KG1 (cell line): Measurements from ENCODE around the gene OTOP2.
"Not testable (repeated sequence)": the region's sequence is repeated elsewhere in the genome, so short reads cannot be mapped to it uniquely, and the experiment has no call there.

ENCODE experiments used
- DNase-seq: peaks from one replicate; lab custom pipeline; 2025; lab: John Stamatoyannopoulos, UW

Gene OTOP2

DNA sequence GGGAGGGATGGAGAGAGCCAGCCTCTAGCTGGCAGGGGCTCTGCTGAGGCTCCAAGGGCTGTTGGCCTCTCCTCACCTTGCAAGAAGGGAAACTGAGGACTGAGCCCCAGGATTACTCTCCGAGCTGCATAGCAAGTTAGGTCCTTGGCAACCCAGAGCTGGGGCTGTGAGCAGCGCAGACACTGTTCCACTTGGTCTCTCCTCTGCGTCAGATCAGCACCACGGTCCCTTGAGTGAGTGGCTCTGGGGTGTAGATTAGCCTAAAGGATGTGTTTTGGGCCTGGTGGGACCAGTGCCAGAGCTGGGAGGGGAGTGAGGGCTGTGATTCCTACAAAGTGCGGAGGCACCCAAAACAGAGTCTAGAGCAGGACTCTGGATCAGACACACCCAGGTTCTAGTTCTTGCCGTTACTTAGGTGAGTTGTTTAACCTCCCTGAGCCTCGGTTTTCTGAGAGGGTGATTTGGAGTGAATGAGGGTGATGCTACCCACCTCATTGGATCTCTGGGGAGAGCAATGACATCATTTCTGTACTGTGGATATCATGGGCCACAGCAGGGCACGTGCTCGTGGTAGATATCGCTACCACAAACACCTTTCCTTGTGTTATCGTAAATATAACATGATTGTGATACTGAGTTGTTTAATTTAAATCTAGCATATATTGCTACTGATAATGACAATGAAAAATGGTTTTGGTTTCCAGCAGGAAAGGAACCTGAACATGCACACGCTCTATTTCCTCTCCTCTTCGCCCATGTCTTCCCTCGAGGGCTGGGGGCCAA, 22.5 kb upstream of the OTOP2 start:
- DNase-seq = no peak

DNA sequence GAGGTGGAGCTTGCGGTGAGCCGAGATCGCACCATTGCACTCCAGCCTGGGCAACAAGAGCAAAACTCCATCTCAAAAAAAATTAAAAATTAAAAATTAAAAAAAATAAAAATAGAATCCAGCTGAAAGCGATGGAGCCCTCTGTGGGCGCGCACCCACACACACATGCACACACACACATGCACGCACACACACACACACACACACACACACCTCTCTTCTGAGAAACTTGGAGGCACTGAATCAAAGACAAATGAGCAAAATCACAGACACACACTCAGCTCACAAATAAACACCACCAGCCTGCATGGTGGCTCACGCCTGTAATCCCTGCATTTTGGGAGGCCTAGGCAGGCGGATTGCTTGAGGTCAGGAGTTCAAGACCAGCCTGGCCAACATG, 21.0 kb upstream of the OTOP2 start:
- no peak for DNase-seq

DNA sequence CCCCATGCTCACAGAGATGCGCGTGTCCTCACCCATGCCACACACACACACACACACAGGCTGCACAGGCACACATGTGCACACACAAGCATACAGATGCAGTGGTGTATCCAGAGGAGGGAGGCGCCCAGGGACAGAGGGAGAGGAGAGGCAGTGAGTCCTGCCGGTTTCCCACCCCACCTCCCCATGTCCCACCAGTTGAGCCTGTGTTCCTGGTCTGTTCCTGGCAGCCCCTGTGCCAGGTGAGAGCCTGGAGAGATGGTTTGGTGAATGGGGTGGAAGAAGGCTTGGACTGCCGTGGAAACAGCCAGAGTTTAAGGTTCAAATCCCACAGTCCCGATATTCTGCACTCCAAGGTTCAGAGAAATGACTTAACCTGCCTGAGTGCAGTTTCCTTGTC, 20.4 kb upstream of the OTOP2 start:
- DNase-seq = no peak

- no peak for DNase-seq
Observed at GRCh38 chr17:74904687-74905409, 19.2 kb upstream of the OTOP2 start.

GRCh38 chr17:74906214-74906793, 17.8 kb upstream of the OTOP2 start:
- not testable (repeated sequence) for DNase-seq

DNA sequence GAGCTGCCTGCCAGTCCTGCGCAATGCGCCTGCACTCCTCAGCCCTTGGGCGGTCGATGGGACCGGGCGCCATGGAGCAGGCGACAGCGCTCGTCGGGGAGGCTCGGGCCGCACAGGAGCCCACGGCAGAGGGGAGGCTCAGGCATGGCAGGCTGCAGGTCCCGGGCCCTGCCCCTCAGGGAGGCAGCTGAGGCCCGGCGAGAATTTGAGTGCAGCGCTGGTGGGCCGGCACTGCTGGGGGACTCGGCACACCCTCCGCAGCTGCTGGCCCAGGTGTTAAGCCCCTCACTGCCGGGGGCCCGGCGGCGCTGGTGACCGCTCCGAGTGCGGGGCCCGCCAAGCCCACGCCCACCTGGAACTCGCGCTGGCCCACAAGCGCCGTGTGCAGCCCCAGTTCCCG, 17.1 kb upstream of the OTOP2 start:
- no peak for DNase-seq

GRCh38 chr17:74909097-74909496, 15.0 kb upstream of the OTOP2 start:
- DNase-seq = not testable (repeated sequence)

DNA sequence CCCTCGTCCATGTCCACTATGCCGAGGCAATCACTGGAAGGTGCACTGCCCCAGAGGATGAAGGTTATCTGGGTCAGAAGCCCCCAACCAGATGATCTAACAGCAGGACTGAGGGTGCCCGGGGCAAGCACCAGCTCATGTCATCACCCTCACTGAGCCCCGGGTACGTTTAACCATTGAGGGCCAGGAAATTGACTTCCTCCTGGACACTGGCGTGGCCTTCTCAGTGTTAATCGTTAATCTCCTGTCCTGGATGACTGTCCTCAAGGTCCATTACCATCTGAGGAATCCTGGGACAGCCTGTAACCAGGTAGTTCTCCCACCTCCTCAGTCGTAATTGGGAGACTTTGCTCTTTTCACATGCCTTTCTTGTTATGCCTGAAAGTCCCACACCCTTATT, 12.7 kb upstream of the OTOP2 start:
- not testable (repeated sequence) for DNase-seq

DNA sequence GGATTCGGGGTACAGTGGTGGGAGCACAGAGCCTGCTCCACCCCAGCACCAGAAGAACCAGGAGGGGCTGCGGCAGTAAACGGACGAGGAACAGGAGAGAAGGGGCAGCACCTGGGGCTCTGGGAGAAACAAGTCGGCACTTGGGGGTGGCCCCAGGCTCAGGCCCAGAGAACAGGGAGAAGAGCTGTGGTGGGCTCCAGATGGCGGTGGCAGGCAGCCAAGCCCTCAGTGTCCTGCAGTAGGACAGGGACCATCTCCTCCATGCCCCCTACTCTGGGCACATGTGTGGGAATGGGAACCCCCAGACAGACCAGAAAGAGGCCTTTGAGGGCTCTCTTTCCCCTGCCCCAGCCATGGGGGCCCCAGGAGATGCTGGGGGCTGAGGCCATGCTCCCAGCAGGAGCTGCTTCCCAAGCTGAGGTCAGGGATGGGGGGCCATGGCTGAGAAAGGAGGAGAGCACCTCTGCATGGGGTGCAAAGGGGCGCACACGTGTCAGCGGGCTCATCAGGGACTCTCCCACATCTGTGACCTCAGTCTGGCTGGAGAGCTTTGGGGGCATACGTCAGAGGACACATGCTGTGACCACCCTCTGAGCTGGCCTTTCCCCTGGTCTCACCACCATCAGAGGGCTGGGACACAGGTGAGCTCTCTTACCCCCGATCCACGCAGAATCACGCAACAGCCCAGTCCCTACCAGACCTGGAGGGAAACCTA, 7.8 kb upstream of the OTOP2 start:
- DNase-seq = no peak

GRCh38 chr17:74916851-74917199, 7.2 kb upstream of the OTOP2 start:
- DNase-seq = no peak

GRCh38 chr17:74917430-74917829, 6.6 kb upstream of the OTOP2 start:
- DNase-seq = no peak

DNA sequence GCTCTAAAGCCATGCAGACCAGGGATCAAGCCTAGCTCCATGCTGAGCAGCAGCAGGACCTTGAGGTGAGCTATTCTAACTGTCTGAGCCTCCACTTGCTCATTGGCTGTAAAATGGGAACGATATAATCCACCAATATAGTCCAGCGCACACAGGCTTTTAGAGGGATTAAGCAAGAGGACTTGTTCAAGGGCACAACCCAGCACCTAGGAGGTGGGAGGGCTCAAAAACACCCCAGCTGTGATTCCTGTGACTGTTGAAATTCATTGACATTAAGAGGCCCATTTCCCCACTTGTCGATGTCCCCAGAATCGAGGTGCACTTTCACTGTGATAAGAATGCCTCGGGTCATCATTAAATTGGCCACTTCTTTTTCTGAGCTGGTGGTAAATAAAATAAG, 5.2 kb upstream of the OTOP2 start:
- no peak for DNase-seq

GRCh38 chr17:74919440-74920305, 4.4 kb upstream of the OTOP2 start:
- DNase-seq = no peak

- no peak for DNase-seq
Observed at GRCh38 chr17:74920306-74920620, 3.8 kb upstream of the OTOP2 start.

GRCh38 chr17:74920642-74921025, 3.4 kb upstream of the OTOP2 start:
- no peak for DNase-seq

DNA sequence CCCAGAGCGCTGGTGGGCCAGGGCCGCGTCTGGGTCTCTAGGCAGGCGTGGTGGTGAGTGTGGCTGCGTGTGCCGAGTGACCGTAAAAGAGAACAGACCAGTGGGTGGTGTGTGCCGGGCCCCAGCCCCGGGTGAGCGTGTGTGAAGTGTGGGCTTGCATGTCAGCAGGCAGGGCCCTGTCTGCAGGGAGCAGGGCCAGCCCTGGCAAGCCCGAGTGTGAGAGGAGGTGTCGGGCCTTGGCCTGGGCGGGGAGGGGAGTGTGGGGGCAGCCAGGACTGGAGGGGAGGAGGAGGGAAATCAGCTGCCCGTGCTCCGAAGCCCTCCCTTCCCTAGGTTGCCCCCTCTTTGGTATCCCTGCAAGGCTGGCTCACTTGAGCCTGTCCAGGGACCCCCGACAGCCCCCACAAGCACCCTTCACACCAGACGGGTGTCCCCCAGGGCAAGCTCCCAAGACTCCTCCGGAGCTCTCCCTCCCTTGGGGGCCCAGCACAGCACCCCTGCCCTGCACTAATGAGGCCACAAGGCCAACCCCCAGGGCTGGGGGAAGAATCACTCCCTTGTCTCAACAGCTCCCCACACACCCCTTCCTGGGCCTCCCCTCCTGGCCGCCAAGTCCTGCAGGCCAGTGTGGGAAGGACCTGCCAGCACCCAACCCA, 2.9 kb upstream of the OTOP2 start:
- no peak for DNase-seq

- DNase-seq = no peak
Observed at GRCh38 chr17:74921769-74922168, 2.3 kb upstream of the OTOP2 start.

DNA sequence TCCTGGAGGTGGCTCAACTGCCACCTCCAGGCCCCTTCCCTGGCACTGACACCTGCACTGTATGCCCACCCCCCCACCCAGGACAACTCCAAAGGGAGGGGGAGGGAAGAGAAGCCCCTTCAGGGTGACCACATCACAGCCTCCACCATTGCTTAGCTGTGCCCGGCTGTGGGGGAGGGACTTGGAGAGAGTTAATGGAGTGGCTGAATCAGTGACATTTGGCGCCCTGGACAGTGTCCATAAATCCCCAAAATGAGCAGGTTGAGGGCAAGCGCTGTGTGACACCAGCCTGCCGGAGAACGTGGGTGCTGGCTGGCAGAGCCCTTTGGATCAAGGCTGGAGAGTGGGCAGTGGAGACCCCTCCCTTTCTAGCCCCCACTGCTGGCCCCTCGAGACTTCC, 1.9 kb upstream of the OTOP2 start:
- DNase-seq = no peak

- no peak for DNase-seq
Observed at GRCh38 chr17:74922694-74923537, 1.2 kb upstream of the OTOP2 start, which contains the start of gene USH1G. USH1G (minus strand) TSS chr17:74923255; CDS start chr17:74923073, 182 bp downstream.

GRCh38 chr17:74923538-74924249, 379 bp upstream of the OTOP2 start:
- DNase-seq = peak; percentile 15
